Lower leg skin (tissue), 3 donors: ENCODE data around the gene TUBE1.

ENCODE experiments used
- POLR2A ChIP-seq, 2 donors: fragments of 450-650 bp; IDR thresholded peaks; one replicate each; pipeline ENCODE4 v1.6.1; 2016 to 2017; ENCODE audit warnings: antibody characterized with exemption in 2 of 2, mild to moderate bottlenecking in 1 of 2, moderate library complexity in 1 of 2
- TF ChIP-seq, protein P1 (sequence below), 3 donors: fragments of 450-650 bp; IDR thresholded peaks; one replicate each; pipeline ENCODE4 v1.5.1; 2016; ENCODE audit warnings: antibody characterized with exemption in 3 of 3, mild to moderate bottlenecking in 3 of 3, moderate library complexity in 2 of 3

DNA sequence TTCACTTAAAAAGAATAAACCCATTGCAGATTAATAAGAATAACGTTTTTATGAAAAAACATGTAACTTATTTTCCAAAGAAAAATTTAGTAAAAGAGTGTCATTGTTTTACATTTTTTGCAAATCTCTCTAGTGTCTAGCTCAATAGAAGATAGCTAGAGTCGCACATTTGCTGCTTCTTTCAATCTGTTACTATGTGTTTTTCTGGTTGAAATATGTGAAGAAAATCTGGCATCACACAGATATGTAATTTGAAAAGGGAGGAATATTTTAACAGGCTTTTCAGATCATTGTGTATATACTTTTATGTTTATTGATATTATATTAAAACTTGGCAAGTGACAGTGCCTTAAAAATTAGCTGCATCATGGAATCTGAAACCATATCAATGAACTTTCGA lies 24.3 kb downstream of the TUBE1 start:
- TF ChIP-seq, protein P1, sequence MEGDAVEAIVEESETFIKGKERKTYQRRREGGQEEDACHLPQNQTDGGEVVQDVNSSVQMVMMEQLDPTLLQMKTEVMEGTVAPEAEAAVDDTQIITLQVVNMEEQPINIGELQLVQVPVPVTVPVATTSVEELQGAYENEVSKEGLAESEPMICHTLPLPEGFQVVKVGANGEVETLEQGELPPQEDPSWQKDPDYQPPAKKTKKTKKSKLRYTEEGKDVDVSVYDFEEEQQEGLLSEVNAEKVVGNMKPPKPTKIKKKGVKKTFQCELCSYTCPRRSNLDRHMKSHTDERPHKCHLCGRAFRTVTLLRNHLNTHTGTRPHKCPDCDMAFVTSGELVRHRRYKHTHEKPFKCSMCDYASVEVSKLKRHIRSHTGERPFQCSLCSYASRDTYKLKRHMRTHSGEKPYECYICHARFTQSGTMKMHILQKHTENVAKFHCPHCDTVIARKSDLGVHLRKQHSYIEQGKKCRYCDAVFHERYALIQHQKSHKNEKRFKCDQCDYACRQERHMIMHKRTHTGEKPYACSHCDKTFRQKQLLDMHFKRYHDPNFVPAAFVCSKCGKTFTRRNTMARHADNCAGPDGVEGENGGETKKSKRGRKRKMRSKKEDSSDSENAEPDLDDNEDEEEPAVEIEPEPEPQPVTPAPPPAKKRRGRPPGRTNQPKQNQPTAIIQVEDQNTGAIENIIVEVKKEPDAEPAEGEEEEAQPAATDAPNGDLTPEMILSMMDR (IDR thresholded peaks at IDR 0.05): no peak
- no peak for TF ChIP-seq POLR2A (IDR thresholded peaks at IDR 0.05)
